Measurements from ENCODE around the gene GNPAT.
"Not testable (repeated sequence)": the region's sequence is repeated elsewhere in the genome, so short reads cannot be mapped to it uniquely, and the experiment has no call there.

GNPAT gene

GRCh38 chr1:231240883-231241735 lies at the start of gene GNPAT:
Gene GNPAT, plus strand, starts transcription at chr1:231241212. Its CDS starts 167 bp downstream, at chr1:231241379.
- DNase-seq = peak; percentile 90

GRCh38 chr1:231192620-231193163 lies 48.3 kb upstream of the GNPAT start:
- DNase-seq = peak; percentile 27

GRCh38 chr1:231193710-231194340 lies 47.2 kb upstream of the GNPAT start:
- no peak for DNase-seq

- no peak for DNase-seq
Measured at GRCh38 chr1:231194476-231194842, 46.6 kb upstream of the GNPAT start.

GRCh38 chr1:231194843-231195516 lies 46.0 kb upstream of the GNPAT start:
- DNase-seq = peak; percentile 79

GRCh38 chr1:231196307-231196706 lies 44.7 kb upstream of the GNPAT start:
- no peak for DNase-seq

GRCh38 chr1:231196728-231197127 lies 44.3 kb upstream of the GNPAT start:
- no peak for DNase-seq

GRCh38 chr1:231199868-231200267 lies 41.1 kb upstream of the GNPAT start:
- no peak for DNase-seq

- no peak for DNase-seq
Measured at GRCh38 chr1:231200388-231201031, 40.5 kb upstream of the GNPAT start.

- no peak for DNase-seq
Measured at GRCh38 chr1:231201375-231201978, 39.5 kb upstream of the GNPAT start.

GRCh38 chr1:231201979-231202633 lies 38.9 kb upstream of the GNPAT start:
- no peak for DNase-seq

GRCh38 chr1:231203259-231204057 lies 37.6 kb upstream of the GNPAT start:
- no peak for DNase-seq

GRCh38 chr1:231206856-231207255 lies 34.2 kb upstream of the GNPAT start:
- DNase-seq = no peak

GRCh38 chr1:231207437-231207836 lies 33.6 kb upstream of the GNPAT start:
- peak; percentile 27 for DNase-seq

- DNase-seq = no peak
Measured at GRCh38 chr1:231208980-231209379, 32.0 kb upstream of the GNPAT start.

- no peak for DNase-seq
Measured at GRCh38 chr1:231209531-231209930, 31.5 kb upstream of the GNPAT start.

- no peak for DNase-seq
Measured at GRCh38 chr1:231210126-231210525, 30.9 kb upstream of the GNPAT start.

- DNase-seq = peak; percentile 93
Measured at GRCh38 chr1:231211005-231211857, 29.8 kb upstream of the GNPAT start.

GRCh38 chr1:231212301-231212700 lies 28.7 kb upstream of the GNPAT start:
- not testable (repeated sequence) for DNase-seq

Data from DMS53 (cell line).